Left lung (tissue), 10 donors: ENCODE measurements around the gene CHIA. TPM values are rescaled to one million over a fixed set of nuclear protein-coding genes. Genes with fewer than 3 reads are reported as not detected.
A peak's percentile ranks its signal among the peaks of the same experiment; 100 is the strongest.

ENCODE experiments used
- ATAC-seq: fragments of 200-7000 bp; cut with Tn5 transposase; one replicate; pipeline ENCODE4 v1.9.1; 2020; ENCODE audit warnings: moderate library complexity
- DNase-seq, 4 donors: peaks; one replicate each; pipeline ENCODE4 v3.0.0-alpha.2; 2013 to 2020
- H3K27ac ChIP-seq, 2 donors: fragments of 200-600 bp; sonication (generic) in 1 of 2; one replicate each; pipeline versions ENCODE4 v1.5.0 to v1.8.0; 2020 to 2021
- H3K27me3 ChIP-seq, 2 donors: fragments of 200-600 bp; sonication (generic) in 1 of 2; one replicate each; pipeline versions ENCODE4 v1.5.0 to v1.8.0; 2020 to 2021
- H3K36me3 ChIP-seq, 2 donors: fragments of 200-600 bp; sonication (generic) in 1 of 2; one replicate each; pipeline versions ENCODE4 v1.5.0 to v1.8.0; 2020 to 2021
- H3K4me1 ChIP-seq, 2 donors: fragments of 200-600 bp; one replicate each; pipeline ENCODE4 v1.8.0; 2021
- H3K4me3 ChIP-seq, 2 donors: fragments of 200-600 bp; sonication (generic) in 1 of 2; one replicate each; pipeline versions ENCODE4 v1.5.0 to v1.8.0; 2020 to 2021; ENCODE audit warnings: mild to moderate bottlenecking in 1 of 2
- H3K9me3 ChIP-seq, 2 donors: fragments of 200-600 bp; sonication (generic) in 1 of 2; one replicate each; pipeline versions ENCODE4 v1.5.0 to v1.8.0; 2020 to 2021
- CTCF ChIP-seq, 2 donors: fragments of 200-600 bp; sonication (generic) in 1 of 2; IDR thresholded peaks; one replicate each; pipeline versions ENCODE4 v1.5.0 to v1.8.0; 2021; ENCODE audit warnings: antibody characterized with exemption in 2 of 2
- intact Hi-C, 2 donors: fragments of 100-400 bp; cut with DNase I; formaldehyde crosslinking; loops; one replicate each; pipeline versions ENCODE4 v1.11.2 to v1.14.2; 2022
- polyA plus RNA-seq, 6 donors: library from polyadenylated mRNA; unstranded; fragments of 120-200 nt; gene quantifications; one replicate each; pipeline ENCODE4 v1.2.1, GENCODE V29; 2013; ENCODE audit not compliant: insufficient read length in 6 of 6
- total RNA-seq, 2 donors: library from RNA; stranded (reverse); fragmentation: NEBNext Ultra II Directional; extraction: Animal tissue kit (Norgen Biotek cat#: 25700); gene quantifications; one replicate each; pipeline ENCODE4 v1.2.1, GENCODE V29; 2021
- donor health status: DM: no; HTN: yes; CAD: no.
- donor health status: DM: no; HTN: no; CAD: no.

The CHIA gene
- total and polyA plus RNA-seq, 8 donors = 1.1 to 10.2 (median 3.8) TPM; not detected in 1

GRCh38 chr1:111249960-111250359 is 40.7 kb upstream of the CHIA start:
- H3K4me3 ChIP-seq = no peak overlapping the region
- no peak overlapping the region for H3K27ac ChIP-seq
- H3K9me3 ChIP-seq = no peaks in the 10 kb centered on the region
- DNase-seq = no peak
- ATAC-seq = no peak
- no peaks in the 10 kb centered on the region for H3K36me3 ChIP-seq
- intact Hi-C loops = no loop called here
- no peak for TF ChIP-seq CTCF (IDR thresholded peaks at IDR 0.05)
- H3K4me1 ChIP-seq = no peaks in the 10 kb centered on the region
- H3K27me3 ChIP-seq = peaks cover 0 to 6% of the 10 kb centered on the region in 2 donors

GRCh38 chr1:111251570-111251969 is 39.1 kb upstream of the CHIA start:
- DNase-seq = no peak
- no peak for TF ChIP-seq CTCF (IDR thresholded peaks at IDR 0.05)
- Histone ChIP-seq H3K4me1 (no peaks in the 10 kb centered on the region), H3K36me3 (no peaks in the 10 kb centered on the region), H3K4me3 (no peak overlapping the region), H3K9me3 (no peaks in the 10 kb centered on the region), H3K27ac (no peak overlapping the region), H3K27me3 (peaks cover 0 to 6% of the 10 kb centered on the region in 2 donors)
- ATAC-seq = no peak
- intact Hi-C loops = no loop called here

- no peak overlapping the region for H3K4me3 ChIP-seq
- H3K4me1 ChIP-seq = no peaks in the 10 kb centered on the region
- no peaks in the 10 kb centered on the region for H3K36me3 ChIP-seq
- intact Hi-C loops = no loop called here
- no peak for TF ChIP-seq CTCF (IDR thresholded peaks at IDR 0.05)
- DNase-seq = no peak
- H3K27me3 ChIP-seq = peaks cover 0 to 6% of the 10 kb centered on the region in 2 donors
- H3K27ac ChIP-seq = no peak overlapping the region
- ATAC-seq = no peak
- H3K9me3 ChIP-seq = no peaks in the 10 kb centered on the region
These were observed 37.9 kb upstream of the CHIA start for GRCh38 chr1:111252786-111253185.

GRCh38 chr1:111253876-111254275 is 36.8 kb upstream of the CHIA start:
- H3K27ac ChIP-seq = no peak overlapping the region
- H3K4me1 ChIP-seq = no peaks in the 10 kb centered on the region
- H3K27me3 ChIP-seq = peaks cover 0 to 6% of the 10 kb centered on the region in 2 donors
- ATAC-seq (no peak), DNase-seq (no peak)
- intact Hi-C loops = no loop called here
- no peak for TF ChIP-seq CTCF (IDR thresholded peaks at IDR 0.05)
- no peaks in the 10 kb centered on the region for H3K36me3 ChIP-seq
- H3K4me3 ChIP-seq = no peak overlapping the region
- no peaks in the 10 kb centered on the region for H3K9me3 ChIP-seq

GRCh38 chr1:111256988-111257658 is 33.5 kb upstream of the CHIA start:
- intact Hi-C loops = no loop called here
- ATAC-seq = peak; percentile 87

More at GRCh38 chr1:111256988-111257658, 33.5 kb upstream of the CHIA start:
- Histone ChIP-seq H3K9me3 (no peaks in the 10 kb centered on the region), H3K4me3 (no peak overlapping the region), H3K27me3 (peaks cover 0 to 6% of the 10 kb centered on the region in 2 donors), H3K4me1 (no peaks in the 10 kb centered on the region), H3K27ac (no peak overlapping the region), H3K36me3 (no peaks in the 10 kb centered on the region)
- DNase-seq = peak in 1 of 4 donors; percentile 33
- TF ChIP-seq CTCF (IDR thresholded peaks at IDR 0.05) = no peak
